Activated CD8-positive, alpha-beta memory T cell treated with anti-CD3 and anti-CD28 coated beads, Interleukin-2, amount 50 U/mL, for 4 hours (primary cell): Measurements from ENCODE around the gene NT5DC3.

Source experiments
- DNase-seq: peaks from one replicate; pipeline ENCODE4 v3.0.0-alpha.2; 2020

Gene NT5DC3

GRCh38 chr12:103742349-103742932 is 98.6 kb downstream of the NT5DC3 start:
- DNase-seq, result no peak

- DNase-seq, result no peak
Measured at GRCh38 chr12:103737881-103738280, 103.2 kb downstream of the NT5DC3 start.

DNA sequence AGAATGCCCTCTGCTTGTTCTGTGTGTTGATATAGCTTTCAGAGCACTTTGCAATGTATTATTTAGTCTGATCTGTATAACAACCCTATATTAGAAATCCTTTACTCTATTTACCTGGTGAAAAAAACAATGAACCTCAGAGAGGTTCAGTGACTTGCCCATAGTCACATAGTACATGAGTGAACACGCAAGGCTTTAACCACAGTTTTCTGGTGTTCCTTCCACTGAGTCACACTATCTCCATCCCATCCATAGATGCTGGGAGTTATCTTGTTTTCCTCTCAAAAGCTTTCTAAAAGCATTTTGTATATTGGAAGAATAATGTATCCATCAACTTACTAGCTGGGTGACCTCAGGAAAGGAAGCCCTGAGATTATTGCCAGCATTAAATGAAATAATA is 104.5 kb downstream of the NT5DC3 start:
- DNase-seq, result no peak

- no peak for DNase-seq
Measured at GRCh38 chr12:103735291-103735690, 105.7 kb downstream of the NT5DC3 start.

- DNase-seq, result no peak
Measured at GRCh38 chr12:103734863-103735262, 106.2 kb downstream of the NT5DC3 start.

GRCh38 chr12:103731539-103731938 is 109.5 kb downstream of the NT5DC3 start:
- no peak for DNase-seq

DNA sequence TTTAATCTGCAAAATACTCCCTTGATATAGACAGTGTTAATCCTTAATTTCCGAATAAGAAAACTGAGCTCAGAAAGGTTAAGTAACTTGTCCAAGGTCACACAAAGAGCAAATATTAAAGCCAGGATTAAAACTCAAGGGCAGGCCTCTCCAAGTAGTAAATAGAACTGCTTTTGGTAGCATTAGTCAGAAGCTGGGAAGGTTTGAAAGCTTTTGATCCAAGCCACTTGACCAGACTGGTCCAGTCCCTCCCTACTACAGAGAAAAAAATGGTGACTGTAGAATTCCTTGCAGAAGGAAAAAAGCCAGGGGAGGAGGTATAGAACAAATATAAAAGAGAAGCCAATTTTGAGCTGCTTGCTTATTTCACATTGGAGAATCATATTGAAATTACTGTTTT is 111.5 kb downstream of the NT5DC3 start:
- no peak for DNase-seq

DNA sequence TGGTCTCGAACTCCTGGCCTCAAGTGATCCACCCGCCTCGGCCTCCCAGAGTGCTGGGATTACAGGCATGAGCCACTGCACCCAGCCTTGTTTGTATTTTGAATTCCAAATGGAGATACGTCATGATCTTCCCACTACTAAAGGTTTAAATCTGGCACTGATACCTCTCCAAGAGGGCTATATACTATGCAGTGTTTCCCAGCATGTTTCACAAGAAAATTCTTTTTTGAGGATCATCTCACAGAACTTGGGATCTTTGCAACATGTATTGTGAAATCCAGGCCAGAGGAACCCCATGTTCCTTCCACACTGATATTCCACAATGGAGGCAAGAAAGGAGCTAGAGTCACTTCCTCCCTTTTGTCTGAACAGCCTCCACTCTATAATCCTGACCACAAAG is 112.7 kb downstream of the NT5DC3 start:
- no peak for DNase-seq

GRCh38 chr12:103727638-103728037 is 113.4 kb downstream of the NT5DC3 start:
- DNase-seq, result no peak

GRCh38 chr12:103725398-103725797 is 115.6 kb downstream of the NT5DC3 start:
- DNase-seq, result no peak
